Measurements from ENCODE around the gene CNOT8. TPM values are rescaled to one million over a fixed set of nuclear protein-coding genes. Genes with fewer than 3 reads are reported as not detected.

Gene CNOT8
- total and polyA plus RNA-seq, 2 of the 4 experiments (the other 2 are of a cell fraction), result 41.4 to 49.1 TPM

GRCh38 chr5:154811653-154812465, 46.6 kb upstream of the CNOT8 start:
- H3K4ac ChIP-seq (ENCODE audit: low read depth, low read length), result no peak overlapping the region
- POLR2A ChIA-PET (ENCODE audit: unreplicated experiment), result no interaction called here
- intact Hi-C loops (cut with micrococcal nuclease), result loop anchor here (1.0 to 5.0 kb wide), 3 partner anchors 55 to 345 kb away; no protein-coding TSS in a partner anchor
- H4K5ac ChIP-seq (ENCODE audit: low read depth, low read length), result no peak overlapping the region
- no peak overlapping the region for H2BK15ac ChIP-seq (ENCODE audit: low read depth, low read length)
- H2AK5ac ChIP-seq (ENCODE audit: low read depth, low read length), result peak overlapping the region; percentile 31; the same call in 1 of the 2 replicates
- in situ Hi-C loops (cut with MboI; ENCODE audit: low sequenced_read_pairs), result loop anchor here (25.0 kb wide), 1 partner anchor 350 kb away; no protein-coding TSS in a partner anchor
- dilution Hi-C loops (cut with HindIII; ENCODE audit: low sequenced_read_pairs, unreplicated experiment), result no loop called here
- DNase-seq (peak; percentile 76), ATAC-seq (ENCODE audit: low read depth) (peak; percentile 93)
- no peak overlapping the region for H4K8ac ChIP-seq (ENCODE audit: low read depth in 2 of 2, low read length in 2 of 2)
- H3K36me3 ChIP-seq (ENCODE audit: control insufficient read depth, insufficient read depth, low read length), result peaks cover 61% of the 10 kb centered on the region
- H2BK20ac ChIP-seq (ENCODE audit: low read depth, low read length), result no peak overlapping the region
- BruUV-seq (replicated peaks), result no TSS peak
- no peak overlapping the region for H4K91ac ChIP-seq (ENCODE audit: insufficient read depth, low read depth, low read length)
- H3K4me2 ChIP-seq (ENCODE audit: low read depth, low read length), result no peak overlapping the region
- H2AFZ ChIP-seq (replicated peaks; ENCODE audit: low read length, poor library complexity), result no peak overlapping the region
- H3K9ac ChIP-seq (ENCODE audit: low read depth, low read length), result no peak overlapping the region
- no peaks in the 10 kb centered on the region for H3K27me3 ChIP-seq (ENCODE audit: control insufficient read depth, insufficient read depth, low read length)
- no CpG with 5 or more reads among the region's 3 CpGs for WGBS, 2 experiments (ENCODE audit: extremely low coverage in 2 of 2, insufficient read length in 1 of 2)
- peaks cover 20 to 39% of the 10 kb centered on the region in 2 experiments for H3K79me1 ChIP-seq (ENCODE audit: low read depth in 1 of 2, low read length in 2 of 2)
- H3K14ac ChIP-seq (replicated peaks; ENCODE audit: low read depth, low read length), result no peak overlapping the region
- CTCF ChIA-PET, result no interaction called here
- H3K4me1 ChIP-seq (ENCODE audit: control insufficient read depth, insufficient read depth, low read length), result no peaks in the 10 kb centered on the region
- no peak overlapping the region for H2AK9ac ChIP-seq (replicated peaks; ENCODE audit: low read depth, low read length, poor library complexity)
- no peak overlapping the region for H2BK5ac ChIP-seq (ENCODE audit: low read depth, low read length, poor library complexity, severe bottlenecking)
- peaks cover 7% of the 10 kb centered on the region; the same call in 1 of the 2 replicates for H4K20me1 ChIP-seq (ENCODE audit: insufficient read depth, low read length)
- no peak overlapping the region for H3K18ac ChIP-seq (ENCODE audit: low read depth, low read length)
- H2BK120ac ChIP-seq (ENCODE audit: low read depth, low read length), result no peak overlapping the region
- H3K27ac ChIP-seq (ENCODE audit: insufficient read depth, low read length), result no peak overlapping the region
- peaks cover 5% of the 10 kb centered on the region for H3K9me1 ChIP-seq (ENCODE audit: insufficient read depth, low read length)
- H3K56ac ChIP-seq (ENCODE audit: extremely low read depth, insufficient read depth, low read length), result no peak overlapping the region
- H3K9me3 ChIP-seq (ENCODE audit: control insufficient read depth, insufficient read depth, low read length), result no peaks in the 10 kb centered on the region
- H3K4me3 ChIP-seq (ENCODE audit: insufficient read depth, low read depth, low read length), result no peak overlapping the region
- no peak overlapping the region for H3K23ac ChIP-seq (ENCODE audit: low read depth, low read length)
- TF ChIP-seq USF2 (IDR thresholded peaks at IDR 0.05; ENCODE audit: low read depth, low read length) (no peak), MAFK (IDR thresholded peaks at IDR 0.05; ENCODE audit: low read depth, low read length) (peak; percentile 5; the same call in 1 of the 2 replicates), SMC3 (IDR thresholded peaks at IDR 0.05; ENCODE audit: low read depth, low read length) (peak; percentile 97), RAD21 (IDR thresholded peaks at IDR 0.05; ENCODE audit: low read length) (peak; percentile 90), CEBPB (IDR thresholded peaks at IDR 0.05; ENCODE audit: low read depth, low read length) (no peak), FOS (IDR thresholded peaks at IDR 0.05; ENCODE audit: low read depth, low read length) (no peak), ELK1 (IDR thresholded peaks at IDR 0.05; ENCODE audit: borderline replicate concordance, low read depth, low read length) (no peak), CHD1 (IDR thresholded peaks at IDR 0.05; ENCODE audit: low read depth, low read length) (no peak), CTCF (conservative IDR thresholded peaks at IDR 0.05; ENCODE audit: low read depth, low read length) (peak; percentile 92), MXI1 (IDR thresholded peaks at IDR 0.05; ENCODE audit: borderline replicate concordance, low read depth, low read length) (no peak), POLR2A (IDR thresholded peaks at IDR 0.05; ENCODE audit: low read depth, low read length) (no peak), NFE2L2 (IDR thresholded peaks at IDR 0.05; ENCODE audit: low read depth, low read length) (no peak), RCOR1 (IDR thresholded peaks at IDR 0.05; ENCODE audit: insufficient replicate concordance, low read length) (no peak), MAZ (IDR thresholded peaks at IDR 0.05; ENCODE audit: borderline replicate concordance, low read depth, low read length) (no peak), BHLHE40 (IDR thresholded peaks at IDR 0.05; ENCODE audit: low read depth, low read length) (no peak)

Data from IMR-90 (cell line).